ENCODE data around the gene NINJ1. TPM values are rescaled to one million over a fixed set of nuclear protein-coding genes. Genes with fewer than 3 reads are reported as not detected.

Gene NINJ1
- total RNA-seq, 1 donor from 2014 or later = 11.0 TPM

GRCh38 chr9:93129691-93130500 is 4.2 kb downstream of the NINJ1 start:
- no peaks in the 10 kb centered on the region for H3K9me3 Mint-ChIP-seq
- ChIA-PET POLR2A (no interaction called here), CTCF (no interaction called here)
- no peak for TF ChIP-seq CTCF (IDR thresholded peaks at IDR 0.05)
- DNase-seq (no peak), ATAC-seq (ENCODE audit: low read depth) (no peak)
- peaks cover 37% of the 10 kb centered on the region for H3K4me1 Mint-ChIP-seq
- H3K4me3 Mint-ChIP-seq = no peak overlapping the region
- H3K27ac Mint-ChIP-seq = no peak overlapping the region
- intact Hi-C loops (cut with micrococcal nuclease) = loop anchor here (10.0 kb wide), 2 partner anchors 325 to 435 kb away; partner anchors contain the start of genes FAM120A and FAM120AOS
- H3K27me3 Mint-ChIP-seq = no peaks in the 10 kb centered on the region
- peaks cover under 1% of the 10 kb centered on the region for H3K36me3 Mint-ChIP-seq (ENCODE audit: low read depth)

DNA sequence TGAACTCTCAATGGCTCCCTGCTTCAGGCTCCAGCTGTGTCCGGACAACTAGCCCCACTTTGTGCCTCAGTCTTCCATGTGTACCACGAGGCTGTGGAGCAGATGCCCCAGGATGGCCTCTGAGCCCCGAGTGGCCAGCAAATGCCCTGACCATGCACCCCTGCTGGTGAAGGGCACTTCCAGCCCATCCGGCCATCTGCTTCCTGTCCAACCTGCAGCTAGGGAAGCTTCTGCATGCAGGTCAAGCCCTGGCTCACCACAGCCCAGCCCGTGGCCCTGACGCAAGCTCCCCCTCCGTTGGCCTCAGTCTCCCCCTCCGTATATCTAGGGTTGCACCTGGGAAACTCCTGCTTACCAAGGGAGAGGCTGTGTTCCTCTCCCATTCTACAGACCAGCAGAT is 4.8 kb downstream of the NINJ1 start:
- ATAC-seq (ENCODE audit: low read depth) = no peak
- H3K27me3 Mint-ChIP-seq = no peaks in the 10 kb centered on the region
- no peak overlapping the region for H3K27ac Mint-ChIP-seq
- H3K36me3 Mint-ChIP-seq (ENCODE audit: low read depth) = peaks cover 5% of the 10 kb centered on the region
- no peak overlapping the region for H3K4me3 Mint-ChIP-seq
- no peak for TF ChIP-seq CTCF (IDR thresholded peaks at IDR 0.05)
- H3K4me1 Mint-ChIP-seq = peaks cover 31% of the 10 kb centered on the region
- ChIA-PET POLR2A (no interaction called here), CTCF (no interaction called here)
- intact Hi-C loops (cut with micrococcal nuclease) = no loop called here
- DNase-seq = no peak
- no peaks in the 10 kb centered on the region for H3K9me3 Mint-ChIP-seq

- intact Hi-C loops (cut with micrococcal nuclease) = no loop called here
- no peaks in the 10 kb centered on the region for H3K27me3 Mint-ChIP-seq
- H3K4me3 Mint-ChIP-seq = no peak overlapping the region
- ATAC-seq (ENCODE audit: low read depth) = no peak
- no peaks in the 10 kb centered on the region for H3K9me3 Mint-ChIP-seq
- ChIA-PET CTCF (no interaction called here), POLR2A (no interaction called here)
- peaks cover 5% of the 10 kb centered on the region for H3K36me3 Mint-ChIP-seq (ENCODE audit: low read depth)
- H3K27ac Mint-ChIP-seq = no peak overlapping the region
- no peak for DNase-seq
- TF ChIP-seq CTCF (IDR thresholded peaks at IDR 0.05) = no peak
- peaks cover 31% of the 10 kb centered on the region for H3K4me1 Mint-ChIP-seq
Measured at GRCh38 chr9:93128715-93129224, 5.3 kb downstream of the NINJ1 start.

DNA sequence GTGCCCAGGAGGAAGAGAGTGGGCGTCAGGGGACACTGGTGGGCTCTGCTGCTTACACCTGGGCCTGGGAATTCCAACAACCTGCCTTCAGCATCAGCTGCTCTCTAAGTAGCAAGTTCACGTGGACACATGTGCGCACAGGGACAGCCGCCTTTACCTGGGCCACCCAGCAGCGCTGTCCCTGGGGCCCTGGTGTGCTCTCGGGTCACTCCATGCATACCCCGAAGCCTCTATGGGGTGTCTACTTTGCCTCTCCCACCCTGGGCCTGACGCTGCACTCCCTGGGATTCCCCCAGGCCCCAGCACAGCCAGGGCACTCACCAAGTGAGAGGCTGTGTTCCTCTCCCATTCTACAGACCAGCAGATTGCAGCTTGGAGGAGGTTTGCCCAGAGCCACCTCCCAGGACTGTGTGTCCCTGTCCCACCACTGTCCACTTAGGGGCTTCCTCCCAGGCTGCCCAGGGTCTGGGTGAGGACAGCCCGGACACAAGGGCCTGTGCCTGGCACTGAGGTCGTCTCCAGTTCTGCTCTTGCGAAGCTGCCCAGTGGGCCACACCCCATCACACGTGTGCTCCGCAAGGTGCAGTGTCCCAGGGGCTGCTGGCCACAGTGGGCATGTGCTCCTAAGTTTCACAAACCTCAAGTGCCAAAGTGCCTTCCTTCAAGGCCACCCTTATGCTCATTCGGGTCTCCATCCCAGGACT is 5.9 kb downstream of the NINJ1 start:
- Mint-ChIP-seq H3K4me3 (no peak overlapping the region), H3K27ac (no peak overlapping the region), H3K27me3 (no peaks in the 10 kb centered on the region), H3K36me3 (ENCODE audit: low read depth) (peaks cover 5% of the 10 kb centered on the region), H3K4me1 (peaks cover 28% of the 10 kb centered on the region), H3K9me3 (no peaks in the 10 kb centered on the region)
- ATAC-seq (ENCODE audit: low read depth) (no peak), DNase-seq (no peak)
- ChIA-PET POLR2A (no interaction called here), CTCF (no interaction called here)
- TF ChIP-seq CTCF (IDR thresholded peaks at IDR 0.05) = no peak
- intact Hi-C loops (cut with micrococcal nuclease) = no loop called here

- Mint-ChIP-seq H3K4me1 (peaks cover 21% of the 10 kb centered on the region), H3K27ac (no peak overlapping the region), H3K9me3 (no peaks in the 10 kb centered on the region), H3K4me3 (no peak overlapping the region), H3K36me3 (ENCODE audit: low read depth) (peaks cover 5% of the 10 kb centered on the region), H3K27me3 (no peaks in the 10 kb centered on the region)
- ChIA-PET POLR2A (no interaction called here), CTCF (no interaction called here)
- intact Hi-C loops (cut with micrococcal nuclease) = no loop called here
- peak; percentile 14 for DNase-seq
- ATAC-seq (ENCODE audit: low read depth) = no peak
- no peak for TF ChIP-seq CTCF (IDR thresholded peaks at IDR 0.05)
Measured at GRCh38 chr9:93127395-93127911, 6.6 kb downstream of the NINJ1 start.
